Fibroblast of mammary gland (primary cell): Measurements from ENCODE around the gene IFITM2.

Experiments
- DNase-seq: peaks from one replicate; pipeline ENCODE4 v3.0.0-alpha.2; 2010; ENCODE audit warnings: low read depth
- H3K4me3 ChIP-seq: 2 replicates; pipeline ENCODE4 v1.5.1; 2011; ENCODE audit warnings: low read depth, mild to moderate bottlenecking, low read length, moderate library complexity; ENCODE audit not compliant: control insufficient read depth
- TF ChIP-seq, protein P1 (sequence below): conservative IDR thresholded peaks from 2 replicates; pipeline ENCODE4 v1.5.1; 2011; ENCODE audit warnings: low read depth, low read length, inconsistent platforms; ENCODE audit not compliant: control insufficient read depth, insufficient read depth

Gene IFITM2

DNA sequence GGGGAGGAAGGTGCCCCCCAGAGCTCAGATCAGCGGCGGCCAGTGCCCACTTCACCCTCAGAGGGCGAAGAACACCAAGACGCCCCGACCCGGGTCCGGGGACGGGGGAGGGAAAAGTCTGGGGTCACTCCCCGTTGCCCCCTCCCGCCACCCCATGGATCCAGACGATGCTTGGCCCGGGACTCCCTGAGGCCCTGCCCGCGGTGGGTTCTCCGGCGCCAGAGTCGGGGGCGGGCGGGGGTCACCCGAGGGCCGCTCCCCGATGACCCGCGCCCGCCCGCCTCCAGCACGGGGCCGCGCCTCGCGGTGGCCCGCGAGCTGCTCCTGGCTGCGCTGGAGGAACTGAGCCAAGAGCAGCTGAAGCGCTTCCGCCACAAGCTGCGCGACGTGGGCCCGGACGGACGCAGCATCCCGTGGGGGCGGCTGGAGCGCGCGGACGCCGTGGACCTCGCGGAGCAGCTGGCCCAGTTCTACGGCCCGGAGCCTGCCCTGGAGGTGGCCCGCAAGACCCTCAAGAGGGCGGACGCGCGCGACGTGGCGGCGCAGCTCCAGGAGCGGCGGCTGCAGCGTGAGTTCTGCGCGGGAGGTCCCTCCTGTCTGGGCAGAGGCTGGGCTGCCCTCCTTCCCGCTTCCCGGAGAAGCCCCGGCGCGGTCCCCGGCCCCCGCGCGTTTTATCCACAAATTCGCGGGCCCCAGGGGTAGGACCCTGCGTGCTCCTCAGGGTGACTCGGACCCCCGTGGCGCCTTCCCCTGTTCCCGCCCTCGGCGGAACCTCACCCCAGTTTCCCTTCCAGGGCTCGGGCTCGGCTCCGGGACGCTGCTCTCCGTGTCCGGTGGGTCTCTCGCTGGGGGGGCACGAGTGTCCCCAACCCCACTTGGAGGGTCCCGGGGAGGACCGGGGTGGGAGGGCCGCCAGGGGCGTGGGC lies 28.3 kb upstream of the IFITM2 start:
- no peak overlapping the region for H3K4me3 ChIP-seq
- no peak for DNase-seq
- TF ChIP-seq, protein P1, sequence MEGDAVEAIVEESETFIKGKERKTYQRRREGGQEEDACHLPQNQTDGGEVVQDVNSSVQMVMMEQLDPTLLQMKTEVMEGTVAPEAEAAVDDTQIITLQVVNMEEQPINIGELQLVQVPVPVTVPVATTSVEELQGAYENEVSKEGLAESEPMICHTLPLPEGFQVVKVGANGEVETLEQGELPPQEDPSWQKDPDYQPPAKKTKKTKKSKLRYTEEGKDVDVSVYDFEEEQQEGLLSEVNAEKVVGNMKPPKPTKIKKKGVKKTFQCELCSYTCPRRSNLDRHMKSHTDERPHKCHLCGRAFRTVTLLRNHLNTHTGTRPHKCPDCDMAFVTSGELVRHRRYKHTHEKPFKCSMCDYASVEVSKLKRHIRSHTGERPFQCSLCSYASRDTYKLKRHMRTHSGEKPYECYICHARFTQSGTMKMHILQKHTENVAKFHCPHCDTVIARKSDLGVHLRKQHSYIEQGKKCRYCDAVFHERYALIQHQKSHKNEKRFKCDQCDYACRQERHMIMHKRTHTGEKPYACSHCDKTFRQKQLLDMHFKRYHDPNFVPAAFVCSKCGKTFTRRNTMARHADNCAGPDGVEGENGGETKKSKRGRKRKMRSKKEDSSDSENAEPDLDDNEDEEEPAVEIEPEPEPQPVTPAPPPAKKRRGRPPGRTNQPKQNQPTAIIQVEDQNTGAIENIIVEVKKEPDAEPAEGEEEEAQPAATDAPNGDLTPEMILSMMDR: no peak

- no peak overlapping the region for H3K4me3 ChIP-seq
- TF ChIP-seq, protein P1: no peak
- peak; percentile 9 for DNase-seq
These were observed 27.5 kb upstream of the IFITM2 start for GRCh38 chr11:279966-280705.

- TF ChIP-seq, protein P1: no peak
- no peak for DNase-seq
These were observed 26.7 kb upstream of the IFITM2 start for GRCh38 chr11:280706-281485.

DNA sequence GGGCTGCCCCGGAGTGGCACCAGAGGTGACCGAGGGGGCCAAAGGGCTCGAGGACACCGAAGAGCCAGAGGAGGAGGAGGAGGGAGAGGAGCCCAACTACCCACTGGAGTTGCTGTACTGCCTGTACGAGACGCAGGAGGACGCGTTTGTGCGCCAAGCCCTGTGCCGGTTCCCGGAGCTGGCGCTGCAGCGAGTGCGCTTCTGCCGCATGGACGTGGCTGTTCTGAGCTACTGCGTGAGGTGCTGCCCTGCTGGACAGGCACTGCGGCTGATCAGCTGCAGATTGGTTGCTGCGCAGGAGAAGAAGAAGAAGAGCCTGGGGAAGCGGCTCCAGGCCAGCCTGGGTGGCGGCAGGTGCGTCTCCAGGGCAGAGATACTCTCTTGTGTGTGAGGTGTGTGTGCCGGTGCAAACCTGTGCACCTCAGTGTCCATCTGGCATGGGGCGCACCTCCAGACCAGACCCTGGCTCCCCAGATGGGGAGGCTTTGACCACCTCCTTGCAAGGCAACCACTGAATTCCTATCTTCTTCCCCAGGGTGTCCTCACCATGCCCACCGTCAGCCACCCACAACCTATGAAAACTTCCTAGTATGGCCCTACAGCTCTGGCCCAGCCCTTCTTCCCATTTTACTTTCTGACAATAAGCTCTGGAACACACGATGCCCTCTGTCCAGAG lies 26.0 kb upstream of the IFITM2 start:
- DNase-seq: no peak
- TF ChIP-seq, protein P1: no peak
- no peak overlapping the region for H3K4me3 ChIP-seq

More at GRCh38 chr11:280706-281485, 26.7 kb upstream of the IFITM2 start:
- no peak overlapping the region for H3K4me3 ChIP-seq

DNA sequence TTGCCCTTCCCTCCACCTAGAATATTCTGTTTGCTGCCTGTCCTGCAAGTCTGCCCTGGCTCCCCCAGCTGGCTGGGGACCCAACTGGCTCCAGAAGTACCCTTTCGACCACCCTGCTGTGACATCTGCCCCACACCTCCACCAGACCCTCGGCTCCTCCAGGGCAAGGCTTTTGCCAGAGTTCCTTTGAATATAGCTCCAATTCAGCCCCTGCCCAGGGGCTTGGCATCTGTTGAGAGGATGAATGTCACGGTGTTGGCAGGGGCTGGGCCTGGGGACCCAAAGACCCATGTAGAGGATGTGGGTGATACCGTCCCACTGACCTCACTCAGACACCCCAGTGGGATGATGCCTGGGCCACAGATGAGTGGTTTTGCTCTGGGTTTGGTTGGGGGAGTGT lies 25.4 kb upstream of the IFITM2 start:
- H3K4me3 ChIP-seq: no peak overlapping the region
- TF ChIP-seq, protein P1: no peak
- DNase-seq: no peak

DNA sequence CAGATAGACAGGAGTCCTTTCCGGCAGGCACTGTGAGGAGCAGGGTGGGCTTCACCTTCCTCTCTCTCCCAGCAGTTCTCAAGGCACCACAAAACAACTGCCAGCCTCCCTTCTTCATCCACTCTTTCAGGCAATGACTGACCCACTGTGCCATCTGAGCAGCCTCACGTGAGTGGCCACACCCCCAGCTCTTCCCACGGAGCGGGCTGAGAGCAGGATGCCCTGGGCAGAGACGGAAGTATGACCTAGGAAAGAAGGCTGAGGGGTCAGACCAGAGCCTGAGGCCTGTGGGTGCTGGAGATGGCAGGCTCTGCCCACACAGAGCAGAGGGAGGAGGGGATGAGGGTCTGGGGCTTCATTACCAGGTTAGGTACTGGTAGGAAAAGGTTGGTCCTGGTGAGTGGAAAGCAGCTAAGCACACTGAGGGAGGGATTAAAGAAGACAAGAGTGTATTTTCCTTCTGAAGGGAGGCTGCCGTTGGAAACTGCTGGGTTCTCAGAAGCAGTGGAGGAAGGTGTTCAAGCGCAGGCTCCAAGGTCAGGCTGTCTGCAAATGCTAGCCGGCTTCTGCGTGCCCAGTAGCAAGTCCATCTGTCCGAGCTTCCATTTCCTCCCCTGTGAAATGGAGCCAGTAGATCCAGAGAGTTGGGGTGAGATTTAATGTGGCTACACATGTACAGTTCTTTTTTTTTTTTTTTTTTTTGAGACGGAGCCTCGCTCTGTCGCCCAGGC lies 24.8 kb upstream of the IFITM2 start:
- H3K4me3 ChIP-seq: no peak overlapping the region
- no peak for DNase-seq
- TF ChIP-seq, protein P1: no peak
